ENCODE data around the gene MAD2L1BP. TPM values are rescaled to one million over a fixed set of nuclear protein-coding genes. Genes with fewer than 3 reads are reported as not detected.

Gene MAD2L1BP
- total RNA-seq, 1 experiment from 2014 or later = 34.4 TPM

DNA sequence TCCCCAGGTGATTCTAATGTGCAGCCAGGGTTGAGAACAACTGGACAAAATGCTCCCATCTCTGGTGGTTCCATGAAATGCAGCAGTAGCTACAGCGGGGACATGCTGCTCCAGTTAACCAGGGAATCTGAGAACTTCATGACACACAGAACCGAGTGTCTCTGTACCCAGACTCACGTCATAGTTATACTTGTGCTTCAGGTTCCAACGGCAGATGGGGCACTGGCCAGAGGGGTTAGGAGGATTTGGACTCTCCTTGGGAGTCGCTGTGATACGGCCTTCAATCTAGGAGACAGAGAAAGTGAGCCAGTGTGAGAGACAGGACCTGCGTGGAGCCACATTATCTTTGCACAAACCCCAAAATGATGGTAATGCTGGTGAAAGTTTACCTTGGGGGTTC is 42.7 kb downstream of the MAD2L1BP start:
- DNase-seq = no peak
- Histone ChIP-seq H3K27me3 (no peaks in the 10 kb centered on the region), H3K36me3 (peaks cover 53% of the 10 kb centered on the region), H3K27ac (no peak overlapping the region), H3K4me1 (no peaks in the 10 kb centered on the region), H3K9me3 (replicated peaks) (no peaks in the 10 kb centered on the region), H3K4me3 (no peak overlapping the region)

GRCh38 chr6:43679057-43679456 is 43.4 kb downstream of the MAD2L1BP start:
- no peak overlapping the region for H3K4me3 ChIP-seq
- no peaks in the 10 kb centered on the region for H3K4me1 ChIP-seq
- no peaks in the 10 kb centered on the region for H3K9me3 ChIP-seq (replicated peaks)
- no peaks in the 10 kb centered on the region for H3K27me3 ChIP-seq
- H3K27ac ChIP-seq = no peak overlapping the region
- peaks cover 50% of the 10 kb centered on the region for H3K36me3 ChIP-seq
- no peak for DNase-seq

- H3K4me1 ChIP-seq = no peaks in the 10 kb centered on the region
- H3K27me3 ChIP-seq = no peaks in the 10 kb centered on the region
- H3K9me3 ChIP-seq (replicated peaks) = no peaks in the 10 kb centered on the region
- no peak overlapping the region for H3K27ac ChIP-seq
- DNase-seq = no peak
- peaks cover 39% of the 10 kb centered on the region for H3K36me3 ChIP-seq
- no peak overlapping the region for H3K4me3 ChIP-seq
These were observed 44.9 kb downstream of the MAD2L1BP start for GRCh38 chr6:43680308-43681200.

- no peaks in the 10 kb centered on the region for H3K9me3 ChIP-seq (replicated peaks)
- H3K36me3 ChIP-seq = peaks cover 40% of the 10 kb centered on the region
- H3K27ac ChIP-seq = no peak overlapping the region
- no peak overlapping the region for H3K4me3 ChIP-seq
- no peaks in the 10 kb centered on the region for H3K27me3 ChIP-seq
- H3K4me1 ChIP-seq = 0 out of 2 replicates have a peak, but pooled peaks cover under 1% of the 10 kb centered on the region
- DNase-seq = no peak
These were observed 45.7 kb downstream of the MAD2L1BP start for GRCh38 chr6:43681303-43681702.

DNA sequence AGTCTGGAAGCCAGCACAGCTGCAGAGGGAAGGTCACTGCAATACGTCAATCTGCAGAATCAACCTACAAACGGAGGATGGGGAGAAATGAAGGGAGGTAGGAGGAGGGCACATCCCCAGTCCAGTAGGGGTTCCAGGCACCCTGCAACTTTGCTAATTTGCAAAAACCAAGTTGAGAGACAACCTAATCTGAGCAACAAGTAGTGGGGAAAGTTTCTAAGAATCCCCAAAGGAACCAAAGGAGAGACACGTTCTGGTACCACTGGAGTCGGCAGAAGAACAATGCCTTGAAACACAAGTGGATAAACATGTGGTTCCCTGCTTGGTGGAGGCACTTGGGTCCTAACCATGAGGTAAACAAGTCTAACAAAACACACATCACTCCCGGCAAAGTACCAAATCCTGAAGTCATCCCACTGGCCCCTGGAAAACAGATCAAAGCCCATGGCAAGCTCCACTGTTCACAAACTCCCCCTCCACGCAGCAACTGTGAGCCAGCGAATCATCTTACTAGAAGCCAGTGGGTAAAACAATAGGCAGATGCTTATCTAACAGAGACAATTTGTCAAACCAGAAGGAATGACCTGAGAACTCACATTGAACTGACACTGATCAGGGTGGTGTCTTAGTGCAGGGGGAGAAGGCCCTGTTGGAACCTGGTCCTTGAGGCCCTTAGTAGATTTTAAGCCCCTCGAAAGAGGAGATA is 47.2 kb downstream of the MAD2L1BP start:
- Histone ChIP-seq H3K27me3 (no peaks in the 10 kb centered on the region), H3K27ac (no peak overlapping the region), H3K4me3 (no peak overlapping the region), H3K9me3 (replicated peaks) (no peaks in the 10 kb centered on the region), H3K4me1 (0 out of 2 replicates have a peak, but pooled peaks cover 5% of the 10 kb centered on the region), H3K36me3 (peaks cover 29% of the 10 kb centered on the region)
- DNase-seq = no peak

DNA sequence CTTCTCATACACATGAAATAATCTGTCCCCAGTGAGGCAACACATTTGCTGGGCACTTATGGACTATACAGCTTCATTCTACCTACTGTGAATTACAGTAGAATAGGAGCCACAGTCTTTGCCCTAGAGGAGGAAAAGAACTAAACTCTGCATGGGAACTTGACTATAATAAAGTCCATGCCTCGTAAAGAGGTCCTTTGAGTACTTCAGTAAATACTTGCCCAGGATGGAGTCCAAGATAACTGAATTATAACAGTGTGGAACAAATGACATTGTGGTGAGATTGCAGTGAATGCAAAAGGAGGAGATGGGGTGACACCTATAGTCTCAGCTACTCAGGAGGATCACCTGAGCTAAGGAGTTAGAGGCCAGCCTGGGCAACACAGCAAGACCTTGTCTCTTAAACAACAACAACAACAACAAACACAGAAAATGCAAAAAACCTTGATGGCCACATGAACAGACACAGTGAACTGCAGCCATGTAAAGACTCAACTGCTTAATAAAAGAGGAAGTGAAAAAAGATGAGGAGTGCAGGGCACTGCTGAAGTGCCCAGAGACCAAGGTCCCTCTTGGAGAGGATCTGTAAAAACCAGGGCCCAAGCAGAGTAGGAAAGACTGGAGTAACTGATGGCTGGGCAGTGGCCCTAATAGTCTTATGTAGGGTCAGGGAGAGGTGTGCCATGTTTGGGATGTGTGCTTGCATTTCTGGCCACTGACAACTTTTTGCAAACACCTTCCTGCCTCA is 48.2 kb downstream of the MAD2L1BP start:
- no peak overlapping the region for H3K27ac ChIP-seq
- H3K4me3 ChIP-seq = no peak overlapping the region
- no peak for DNase-seq
- no peaks in the 10 kb centered on the region for H3K9me3 ChIP-seq (replicated peaks)
- H3K36me3 ChIP-seq = peaks cover 22% of the 10 kb centered on the region
- no peaks in the 10 kb centered on the region for H3K27me3 ChIP-seq
- peaks cover 8% of the 10 kb centered on the region; the same call in 1 of the 2 replicates for H3K4me1 ChIP-seq

- Histone ChIP-seq H3K27ac (peak overlapping the region; percentile 55), H3K36me3 (peaks cover 8% of the 10 kb centered on the region; the same call in 1 of the 2 replicates), H3K9me3 (replicated peaks) (no peaks in the 10 kb centered on the region), H3K4me3 (peak overlapping the region; percentile 80), H3K4me1 (peaks cover 8% of the 10 kb centered on the region; the same call in 1 of the 2 replicates), H3K27me3 (no peaks in the 10 kb centered on the region)
- DNase-seq = no peak
These were observed 51.4 kb downstream of the MAD2L1BP start for GRCh38 chr6:43687079-43687436.

GRCh38 chr6:43687437-43688347 is 52.1 kb downstream of the MAD2L1BP start, which contains the start of gene MRPS18A:
Gene MRPS18A, minus strand, starts transcription at chr6:43687791. Its CDS starts 12 bp downstream, at chr6:43687779.
- peak; percentile 78 to 79 for DNase-seq
- H3K4me1 ChIP-seq = peaks cover 8% of the 10 kb centered on the region; the same call in 1 of the 2 replicates
- peak within 1 kb of the TSS; percentile 55 for H3K27ac ChIP-seq
- 0 out of 2 replicates have a peak, but pooled peaks cover 4% of the 10 kb centered on the region for H3K36me3 ChIP-seq
- no peaks in the 10 kb centered on the region for H3K9me3 ChIP-seq (replicated peaks)
- H3K4me3 ChIP-seq = peak within 1 kb of the TSS; percentile 80
- no peaks in the 10 kb centered on the region for H3K27me3 ChIP-seq

DNA sequence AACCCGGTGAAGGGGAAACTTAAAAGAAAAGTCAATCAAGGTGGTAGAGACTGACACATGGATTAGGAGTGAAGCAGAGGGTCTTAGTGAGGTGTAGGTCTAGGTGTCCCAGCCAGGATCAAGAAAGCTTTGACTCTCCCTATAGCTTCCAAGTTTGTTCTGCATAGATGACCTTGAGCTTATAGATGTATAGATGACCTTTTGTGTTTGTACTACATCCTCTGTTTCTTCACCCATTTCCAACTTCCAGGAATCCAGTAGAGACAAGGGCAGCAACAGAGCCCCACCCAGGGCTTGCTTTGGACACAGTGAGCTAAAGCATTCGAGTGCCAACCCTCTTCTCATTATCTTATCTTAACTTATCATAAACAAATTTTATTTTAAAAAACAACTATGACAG is 53.8 kb downstream of the MAD2L1BP start:
- Histone ChIP-seq H3K27ac (no peak overlapping the region), H3K4me3 (no peak overlapping the region), H3K9me3 (replicated peaks) (no peaks in the 10 kb centered on the region), H3K4me1 (peaks cover 8% of the 10 kb centered on the region), H3K27me3 (no peaks in the 10 kb centered on the region), H3K36me3 (0 out of 2 replicates have a peak, but pooled peaks cover 4% of the 10 kb centered on the region)
- no peak for DNase-seq

Other genes starting within 250 kb of the MAD2L1BP start
- gene ABCC10, start 208.3 kb upstream of the MAD2L1BP start, total RNA-seq (2014; rRNA removed; shearing (Covaris generic)) = 6.9 and 10.3 TPM in 2 replicates
- 5.4 and 5.8 TPM in 2 replicates for gene DLK2, start 180.3 kb upstream of the MAD2L1BP start, total RNA-seq (2014; rRNA removed; shearing (Covaris generic))
- gene TJAP1, start 158.3 kb upstream of the MAD2L1BP start, total RNA-seq (2014; rRNA removed; shearing (Covaris generic)) = 32.2 and 38.8 TPM in 2 replicates
- gene LRRC73, start 125.5 kb upstream of the MAD2L1BP start, total RNA-seq (2014; rRNA removed; shearing (Covaris generic)) = 0.14 TPM in 1 of 2 replicates, not detected in the other
- 56.3 and 61.7 TPM in 2 replicates for gene YIPF3, start 118.9 kb upstream of the MAD2L1BP start, total RNA-seq (2014; rRNA removed; shearing (Covaris generic))
- gene POLR1C, start 118.8 kb upstream of the MAD2L1BP start, total RNA-seq (2014; rRNA removed; shearing (Covaris generic)) = 37.3 and 38.3 TPM in 2 replicates
- 75.1 and 88.6 TPM in 2 replicates for gene XPO5, start 59.8 kb upstream of the MAD2L1BP start, total RNA-seq (2014; rRNA removed; shearing (Covaris generic))
- gene POLH, start 59.7 kb upstream of the MAD2L1BP start, total RNA-seq (2014; rRNA removed; shearing (Covaris generic)) = 10.3 and 12.4 TPM in 2 replicates
- 43.4 and 58.1 TPM in 2 replicates for gene GTPBP2, start 6.6 kb upstream of the MAD2L1BP start, total RNA-seq (2014; rRNA removed; shearing (Covaris generic))
- gene RSPH9, start 9.2 kb downstream of the MAD2L1BP start, total RNA-seq (2014; rRNA removed; shearing (Covaris generic)) = not detected in 2 replicates
- 51.6 and 54.7 TPM in 2 replicates for gene MRPS18A, start 52.0 kb downstream of the MAD2L1BP start, total RNA-seq (2014; rRNA removed; shearing (Covaris generic))
- gene VEGFA, start 134.4 kb downstream of the MAD2L1BP start, total RNA-seq (2014; rRNA removed; shearing (Covaris generic)) = 27.0 and 31.6 TPM in 2 replicates